T-helper 9 cell (primary cell): ENCODE measurements around the gene SPAG6.
A peak's percentile ranks its signal among the peaks of the same experiment; 100 is the strongest.
"Not testable (repeated sequence)": the region's sequence is repeated elsewhere in the genome, so short reads cannot be mapped to it uniquely, and the experiment has no call there.

Experiments used
- DNase-seq: peaks from one replicate; pipeline ENCODE4 v3.0.0-alpha.2; 2020
- total RNA-seq, 2 donors: gene quantifications; one replicate each; lab custom pipeline; 2026; lab: John Stamatoyannopoulos, UW

The SPAG6 gene
- 0 to 0.07 reads per million in 2 donors for total RNA-seq

DNA sequence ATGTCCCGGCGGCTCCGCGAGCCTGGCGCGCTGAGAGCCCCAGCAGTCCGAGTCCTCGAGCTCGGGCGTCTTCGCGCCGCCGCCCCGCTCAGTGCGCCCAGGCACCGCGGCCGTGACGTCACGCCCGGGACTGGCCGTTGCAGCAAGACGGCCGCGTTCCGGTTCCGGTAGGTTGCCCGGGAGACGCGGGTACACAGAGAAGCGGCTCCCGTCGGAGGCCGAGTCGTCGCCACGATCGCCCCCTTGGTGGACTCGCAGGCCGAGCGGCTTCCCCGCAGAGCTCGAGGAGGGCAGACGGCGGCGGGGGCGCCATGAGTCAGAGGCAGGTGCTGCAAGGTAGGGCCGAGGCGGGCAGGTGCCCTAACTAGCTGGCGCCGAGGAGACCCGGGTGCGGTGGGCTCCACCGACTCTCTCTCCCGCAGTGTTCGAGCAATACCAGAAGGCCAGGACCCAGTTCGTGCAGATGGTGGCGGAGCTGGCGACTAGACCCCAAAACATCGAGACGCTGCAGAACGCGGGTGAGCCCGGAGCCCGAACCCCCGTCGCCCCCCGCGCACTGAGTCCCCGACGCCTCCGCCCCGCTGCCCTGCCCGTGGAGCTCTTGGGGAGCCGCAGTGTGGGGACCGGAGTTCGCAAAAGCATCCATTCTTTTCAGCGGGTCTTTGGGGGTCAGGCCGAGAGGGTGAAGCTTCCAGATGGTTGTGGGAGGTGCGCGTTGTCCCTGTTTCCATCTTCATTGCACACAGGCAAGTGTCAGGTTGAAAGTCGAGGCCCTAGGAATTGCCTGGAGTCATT, at the start of gene SPAG6:
Gene SPAG6, plus strand, starts transcription at position 196 of the 795 bp plus-strand sequence. Its CDS starts 116 bp downstream, at position 312.
- DNase-seq: peak; percentile 21

- DNase-seq: no peak
Measured at GRCh38 chr10:22301193-22301592, 44.1 kb upstream of the SPAG6 start.

DNA sequence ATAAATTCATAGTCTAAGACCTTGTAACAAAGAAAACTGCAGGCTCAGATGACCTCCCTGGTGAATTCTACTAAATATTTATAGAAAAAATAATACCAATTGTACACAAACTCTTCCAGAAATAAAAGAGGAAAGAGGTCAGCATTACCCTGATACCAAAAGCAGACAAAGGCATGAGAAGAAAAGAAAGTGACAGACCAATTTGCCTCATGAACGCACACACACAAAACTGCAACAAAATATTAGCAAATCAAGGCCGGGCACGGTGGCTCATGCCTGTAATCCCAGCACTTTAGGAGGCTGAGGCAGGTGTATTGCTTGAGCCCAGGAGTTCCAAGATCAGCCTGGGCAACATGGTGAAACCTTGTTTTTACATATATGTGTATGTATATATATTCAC, 41.8 kb upstream of the SPAG6 start:
- no peak for DNase-seq

DNA sequence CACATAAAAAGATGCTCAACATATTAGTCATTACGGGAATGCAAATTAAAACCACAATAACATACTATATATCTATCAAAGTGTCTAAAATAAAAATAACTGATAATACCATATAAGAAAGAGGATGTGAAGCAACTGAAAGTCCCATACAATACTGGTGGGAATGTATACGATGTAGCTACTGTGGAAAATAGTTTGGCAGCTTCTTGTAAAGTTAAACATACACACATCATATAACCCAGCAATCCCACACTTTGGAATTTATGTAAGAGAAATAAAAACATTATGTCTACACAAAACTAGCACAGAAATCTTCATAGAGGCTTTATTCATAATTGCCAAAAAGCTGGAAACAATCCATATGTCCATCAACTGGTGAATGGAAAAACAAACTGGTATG, 39.6 kb upstream of the SPAG6 start:
- DNase-seq: no peak

DNA sequence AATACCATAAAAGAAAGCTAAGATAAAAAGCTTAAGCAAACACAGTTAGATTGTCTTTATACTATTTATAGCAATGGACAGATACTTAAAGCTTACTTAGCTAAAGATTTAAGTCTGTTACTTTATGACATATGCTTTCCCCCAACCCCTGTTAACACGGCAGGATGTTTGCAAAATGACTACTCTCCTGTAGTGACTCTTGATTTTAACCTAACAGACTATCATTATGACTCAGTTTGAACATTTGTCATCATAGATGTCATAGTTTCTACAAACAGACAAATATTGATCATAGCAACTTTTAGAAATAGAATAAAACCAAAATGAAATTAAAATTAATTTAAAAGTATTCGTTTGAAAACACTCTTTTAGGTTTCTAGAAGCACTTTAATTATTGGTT, 36.9 kb upstream of the SPAG6 start:
- no peak for DNase-seq

- DNase-seq: no peak
Measured at GRCh38 chr10:22309180-22310000, 35.9 kb upstream of the SPAG6 start.

DNA sequence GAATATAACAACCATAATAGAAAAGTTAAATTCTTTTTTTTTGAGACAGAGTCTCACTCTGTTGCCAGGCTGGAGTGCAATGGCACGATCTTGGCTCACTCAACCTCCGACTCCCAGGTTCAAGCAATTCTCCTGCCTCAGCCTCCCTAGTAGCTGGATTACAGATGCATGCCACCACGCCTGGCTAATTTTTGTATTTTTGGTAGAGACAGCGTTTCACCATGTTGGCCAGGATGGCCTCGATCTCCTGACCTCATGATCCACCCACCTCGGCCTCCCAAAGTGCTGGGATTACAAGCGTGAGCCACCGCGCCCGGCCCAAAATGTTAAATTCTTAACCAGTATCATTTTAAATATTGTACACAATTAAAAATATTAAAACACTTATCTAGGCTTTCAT, 35.3 kb upstream of the SPAG6 start:
- DNase-seq: not testable (repeated sequence)

- no peak for DNase-seq
Measured at GRCh38 chr10:22310928-22311327, 34.4 kb upstream of the SPAG6 start.

GRCh38 chr10:22314852-22315251, 30.4 kb upstream of the SPAG6 start:
- no peak for DNase-seq

DNA sequence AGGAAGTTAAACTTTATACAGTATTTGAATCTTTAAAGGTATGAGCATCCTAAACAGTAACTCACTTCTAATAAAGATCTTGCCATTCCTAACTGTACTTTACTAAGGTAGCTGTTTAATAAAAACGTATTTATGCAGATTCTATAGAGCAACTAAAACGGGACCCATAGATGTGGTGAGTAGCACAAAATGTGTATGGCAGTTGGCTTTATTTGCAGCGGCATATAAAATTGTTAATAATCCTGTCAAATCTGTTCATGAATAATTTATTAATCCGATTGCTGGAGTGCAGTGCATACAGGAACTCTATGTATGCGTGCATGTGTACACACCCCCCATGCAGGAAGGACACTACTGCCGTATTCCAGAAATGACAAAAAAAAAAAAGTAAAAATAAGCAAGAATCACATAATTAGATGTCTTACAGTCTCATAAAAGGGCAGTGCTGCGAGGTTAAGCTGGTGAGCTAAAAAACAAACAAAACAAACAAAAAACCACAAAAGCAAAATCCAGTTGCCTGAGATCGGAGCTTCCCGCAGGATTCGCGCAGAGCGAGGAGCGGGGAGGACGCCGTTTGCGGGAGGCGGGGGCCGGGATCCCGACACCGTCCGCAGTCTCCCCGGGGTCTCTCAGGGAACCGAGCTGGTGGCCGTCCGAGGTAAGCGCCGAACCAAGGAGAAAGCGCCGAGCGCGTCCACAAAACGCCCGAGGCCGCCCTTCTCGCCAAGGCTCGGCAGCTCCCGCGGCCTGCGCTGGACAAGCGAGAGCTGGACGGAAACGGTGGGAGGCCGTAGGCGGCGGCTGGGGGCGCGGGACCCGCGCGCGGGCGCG, 29.6 kb upstream of the SPAG6 start:
- DNase-seq: no peak

GRCh38 chr10:22316286-22317075, 28.8 kb upstream of the SPAG6 start, which contains the start of gene COMMD3:
COMMD3 (plus strand) TSS chr10:22316388; CDS start chr10:22316418, 30 bp downstream.
- peak; percentile 76 for DNase-seq

DNA sequence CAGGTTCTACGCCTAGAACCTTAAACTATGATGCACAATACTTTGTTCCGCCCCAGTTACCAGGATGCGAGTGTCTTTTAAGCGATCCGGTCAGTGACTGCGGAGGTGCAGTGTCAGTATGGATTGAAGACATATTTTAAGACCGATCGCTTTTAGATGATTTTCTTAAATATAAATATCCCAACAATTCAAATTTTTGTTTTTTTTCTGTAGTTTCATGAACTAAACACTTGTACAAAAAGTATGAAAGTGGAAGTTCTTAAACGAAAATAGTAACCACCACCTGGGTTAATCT, 28.3 kb upstream of the SPAG6 start:
- DNase-seq: no peak

DNA sequence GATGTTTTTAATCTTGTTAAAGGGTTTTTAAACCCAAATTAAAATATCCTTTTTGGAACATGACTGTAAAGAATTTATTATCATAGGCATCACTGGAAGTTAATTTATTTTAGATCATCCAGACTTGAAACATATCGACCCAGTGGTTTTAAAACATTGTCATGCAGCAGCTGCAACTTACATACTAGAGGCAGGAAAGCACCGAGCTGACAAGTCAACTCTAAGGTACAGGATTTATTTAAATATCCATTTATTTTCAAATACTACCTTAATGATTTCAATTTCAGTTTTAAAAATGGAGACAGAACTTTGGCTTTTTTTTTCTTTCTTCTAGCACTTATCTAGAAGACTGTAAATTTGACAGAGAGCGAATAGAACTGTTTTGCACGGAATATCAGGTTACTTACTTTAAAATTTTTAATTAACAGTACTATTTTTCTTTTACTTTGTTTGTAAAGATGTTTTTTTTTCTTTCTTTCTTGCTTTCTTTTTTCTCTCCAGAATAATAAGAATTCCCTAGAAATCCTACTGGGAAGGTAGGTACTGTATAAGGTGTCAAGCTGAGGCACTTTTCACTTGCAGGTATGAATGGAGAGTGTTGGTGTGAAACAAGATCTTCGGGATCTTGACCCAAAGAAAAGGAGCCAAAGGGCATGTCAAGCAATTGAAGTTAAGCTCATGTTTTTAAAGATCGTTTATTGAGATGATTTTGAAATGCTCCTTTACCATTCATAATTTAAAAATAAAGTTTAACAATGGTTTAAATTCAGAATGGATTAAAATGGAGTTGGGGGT, 27.3 kb upstream of the SPAG6 start:
- no peak for DNase-seq

- no peak for DNase-seq
Measured at GRCh38 chr10:22318772-22319171, 26.5 kb upstream of the SPAG6 start.

GRCh38 chr10:22319547-22319979, 25.7 kb upstream of the SPAG6 start:
- DNase-seq: no peak

DNA sequence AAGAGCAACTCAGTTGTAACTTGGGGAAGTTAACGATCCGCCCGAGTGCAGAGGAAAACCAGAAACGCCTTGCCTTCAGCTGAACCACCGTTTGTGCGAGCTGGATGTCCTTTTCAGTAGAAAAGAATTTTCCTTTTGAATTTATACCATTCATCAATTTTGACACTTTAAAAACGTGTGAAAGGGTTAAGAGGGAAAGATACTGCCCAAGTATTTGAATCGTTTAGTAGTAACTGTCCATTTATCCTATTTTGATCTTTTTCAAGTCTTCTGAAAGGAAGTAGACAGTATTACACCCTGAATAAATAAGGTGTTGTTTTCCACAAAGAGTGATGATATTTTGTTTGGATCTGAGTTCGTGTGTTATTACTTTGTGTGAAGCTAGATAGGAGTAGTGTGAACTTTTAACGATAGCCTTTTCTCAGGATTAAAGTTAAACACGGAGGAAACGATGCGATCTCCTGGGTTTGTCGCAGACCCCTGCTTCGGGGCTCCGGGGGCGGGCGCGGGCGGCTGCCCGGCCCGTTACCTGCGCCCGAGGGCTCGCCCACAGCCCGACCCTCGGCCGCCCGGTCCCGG, 25.2 kb upstream of the SPAG6 start:
- DNase-seq: no peak

- DNase-seq: peak; percentile 65
Measured at GRCh38 chr10:22320591-22321155, 24.6 kb upstream of the SPAG6 start, which contains the start of gene BMI1. BMI1 (plus strand) TSS chr10:22321099; CDS start chr10:22326450, 5,351 bp downstream.

GRCh38 chr10:22321156-22321923, 24.0 kb upstream of the SPAG6 start:
- peak; percentile 52 for DNase-seq

GRCh38 chr10:22321924-22322640, 23.2 kb upstream of the SPAG6 start:
- no peak for DNase-seq
